Measurements from ENCODE around the gene ARID4B. TPM values are rescaled to one million over a fixed set of nuclear protein-coding genes. Genes with fewer than 3 reads are reported as not detected.

The ARID4B gene
- total and polyA plus RNA-seq, 9 donors = 19.6 to 52.0 (median 40.6) TPM

DNA sequence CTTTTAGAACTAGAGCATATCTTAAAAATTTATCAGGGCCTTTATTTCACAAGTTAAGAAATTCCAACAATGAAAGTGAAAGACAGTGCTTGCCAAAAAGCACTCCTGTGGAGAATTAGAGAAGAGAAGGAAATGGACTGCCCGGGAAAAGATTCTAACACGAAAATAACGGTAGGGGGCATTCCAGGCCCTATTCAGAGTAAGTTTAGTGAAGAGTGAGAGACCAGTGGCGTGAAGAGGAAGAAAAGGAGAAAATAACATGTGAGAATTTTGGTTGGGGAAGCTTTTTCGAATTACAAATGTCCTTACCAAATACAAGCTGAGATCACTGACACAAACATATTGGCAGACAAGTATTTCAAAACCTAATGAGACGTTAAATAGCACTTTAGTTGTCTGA, 128.5 kb downstream of the ARID4B start:
- Histone ChIP-seq H3K9me3 (no peaks in the 10 kb centered on the region), H3K27me3 (no peaks in the 10 kb centered on the region), H3K36me3 (no peaks in the 10 kb centered on the region), H3K27ac (no peak overlapping the region), H3K4me1 (ENCODE audit: insufficient read depth) (no peaks in the 10 kb centered on the region), H3K4me3 (no peak overlapping the region)
- DNase-seq = no peak
- intact Hi-C loops (cut with DNase I) = no loop called here
- 22 to 33% (median 32%) methylated on average over 6 of the region's 6 CpGs for WGBS, 3 donors
- TF ChIP-seq, protein P1, sequence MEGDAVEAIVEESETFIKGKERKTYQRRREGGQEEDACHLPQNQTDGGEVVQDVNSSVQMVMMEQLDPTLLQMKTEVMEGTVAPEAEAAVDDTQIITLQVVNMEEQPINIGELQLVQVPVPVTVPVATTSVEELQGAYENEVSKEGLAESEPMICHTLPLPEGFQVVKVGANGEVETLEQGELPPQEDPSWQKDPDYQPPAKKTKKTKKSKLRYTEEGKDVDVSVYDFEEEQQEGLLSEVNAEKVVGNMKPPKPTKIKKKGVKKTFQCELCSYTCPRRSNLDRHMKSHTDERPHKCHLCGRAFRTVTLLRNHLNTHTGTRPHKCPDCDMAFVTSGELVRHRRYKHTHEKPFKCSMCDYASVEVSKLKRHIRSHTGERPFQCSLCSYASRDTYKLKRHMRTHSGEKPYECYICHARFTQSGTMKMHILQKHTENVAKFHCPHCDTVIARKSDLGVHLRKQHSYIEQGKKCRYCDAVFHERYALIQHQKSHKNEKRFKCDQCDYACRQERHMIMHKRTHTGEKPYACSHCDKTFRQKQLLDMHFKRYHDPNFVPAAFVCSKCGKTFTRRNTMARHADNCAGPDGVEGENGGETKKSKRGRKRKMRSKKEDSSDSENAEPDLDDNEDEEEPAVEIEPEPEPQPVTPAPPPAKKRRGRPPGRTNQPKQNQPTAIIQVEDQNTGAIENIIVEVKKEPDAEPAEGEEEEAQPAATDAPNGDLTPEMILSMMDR (IDR thresholded peaks at IDR 0.05) = no peak
- TF ChIP-seq EP300 (IDR thresholded peaks at IDR 0.05) (no peak), POLR2A (IDR thresholded peaks at IDR 0.05) (no peak)

DNA sequence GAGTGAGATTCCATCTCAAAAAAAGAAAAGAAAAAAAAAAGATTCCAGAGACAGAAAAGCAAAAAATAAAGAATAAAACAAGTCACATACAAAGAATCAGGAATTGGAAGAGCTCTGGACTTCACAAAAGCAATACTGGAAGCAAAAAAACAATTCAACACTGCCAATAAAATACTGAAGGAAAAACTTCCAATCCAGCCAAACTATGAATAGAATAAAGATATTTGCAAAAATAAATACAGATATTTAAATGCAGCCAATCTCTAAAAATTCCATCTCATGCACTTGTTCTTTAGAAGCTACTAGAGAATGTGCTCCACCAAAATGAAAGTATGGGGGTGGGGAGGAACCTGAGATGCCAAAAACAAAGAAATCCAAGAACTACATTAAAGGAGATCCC, 137.5 kb downstream of the ARID4B start:
- no peaks in the 10 kb centered on the region for H3K36me3 ChIP-seq
- H3K27ac ChIP-seq = no peak overlapping the region
- DNase-seq = no peak
- no peaks in the 10 kb centered on the region for H3K9me3 ChIP-seq
- H3K27me3 ChIP-seq = no peaks in the 10 kb centered on the region
- H3K4me3 ChIP-seq = no peak overlapping the region
- no peak for TF ChIP-seq EP300 (IDR thresholded peaks at IDR 0.05)
- intact Hi-C loops (cut with DNase I) = no loop called here
- no peaks in the 10 kb centered on the region for H3K4me1 ChIP-seq (ENCODE audit: insufficient read depth)

DNA sequence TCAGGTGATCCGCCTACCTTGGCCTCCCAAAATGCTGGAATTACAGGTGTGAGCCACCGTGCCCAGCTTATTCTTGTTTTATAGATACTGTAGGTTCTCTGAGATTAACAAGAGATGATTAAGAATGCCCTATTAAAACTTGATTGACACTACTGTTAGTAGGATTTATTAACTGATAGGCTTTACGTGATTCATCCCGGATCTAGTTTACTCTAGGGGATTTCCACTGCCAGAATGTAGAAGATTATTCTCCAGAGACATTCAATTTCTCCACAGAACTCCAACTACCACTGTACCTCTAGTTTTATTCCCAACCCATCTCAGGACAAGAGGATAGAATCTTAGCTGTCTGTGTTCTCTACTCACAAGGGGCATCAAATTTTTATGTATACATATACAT, 140.7 kb downstream of the ARID4B start:
- no peaks in the 10 kb centered on the region for H3K36me3 ChIP-seq
- H3K4me1 ChIP-seq (ENCODE audit: insufficient read depth) = no peaks in the 10 kb centered on the region
- intact Hi-C loops (cut with DNase I) = no loop called here
- H3K27me3 ChIP-seq = no peaks in the 10 kb centered on the region
- H3K4me3 ChIP-seq = no peak overlapping the region
- 76 to 91% (median 84%) methylated on average over 4 of the region's 4 CpGs for WGBS, 3 donors
- H3K9me3 ChIP-seq = no peaks in the 10 kb centered on the region
- no peak for TF ChIP-seq EP300 (IDR thresholded peaks at IDR 0.05)
- TF ChIP-seq, protein P1 (IDR thresholded peaks at IDR 0.05) = no peak
- TF ChIP-seq POLR2A (IDR thresholded peaks at IDR 0.05) = no peak
- DNase-seq = no peak
- no peak overlapping the region for H3K27ac ChIP-seq

DNA sequence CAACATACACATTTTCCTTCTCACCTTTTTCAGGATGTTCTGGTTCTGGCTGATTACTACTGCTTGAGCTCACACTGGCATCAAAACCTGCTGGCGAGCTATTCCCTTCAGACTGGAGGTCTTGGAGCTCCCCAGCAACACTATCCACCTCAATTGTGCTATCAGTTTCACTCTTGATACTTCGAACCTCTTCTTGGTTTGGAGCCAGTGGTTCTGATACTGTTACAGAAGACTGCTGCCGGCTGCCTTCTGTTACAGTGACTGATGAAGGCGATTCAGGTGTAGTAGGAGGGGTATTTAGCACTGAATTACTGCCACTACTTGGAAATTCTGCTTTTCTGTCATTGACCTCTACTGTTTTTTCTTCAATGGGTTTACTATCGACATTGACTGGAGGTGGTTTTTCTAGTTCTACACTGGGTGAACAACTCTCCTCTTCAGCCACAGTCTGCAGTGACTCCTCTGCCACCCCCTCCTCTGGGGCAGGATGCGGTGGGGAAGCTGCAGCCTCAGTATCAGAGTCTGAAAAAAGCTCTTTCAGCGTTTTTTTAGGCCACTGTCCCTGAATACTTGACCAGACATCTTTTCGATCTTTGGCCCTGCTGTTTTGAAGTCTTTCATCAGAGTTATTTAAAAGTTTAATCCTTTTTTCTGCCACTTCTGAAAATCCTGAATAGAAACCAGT, 146.3 kb downstream of the ARID4B start:
- Histone ChIP-seq H3K9me3 (no peaks in the 10 kb centered on the region), H3K4me3 (no peak overlapping the region), H3K27ac (no peak overlapping the region), H3K4me1 (ENCODE audit: insufficient read depth) (no peaks in the 10 kb centered on the region), H3K27me3 (no peaks in the 10 kb centered on the region), H3K36me3 (no peaks in the 10 kb centered on the region)
- WGBS, 3 donors = 85 to 90% (median 86%) methylated on average over 8 of the region's 8 CpGs
- TF ChIP-seq, protein P1 (IDR thresholded peaks at IDR 0.05) = no peak
- TF ChIP-seq EP300 (IDR thresholded peaks at IDR 0.05) (no peak), POLR2A (IDR thresholded peaks at IDR 0.05) (no peak)
- no peak for DNase-seq
- intact Hi-C loops (cut with DNase I) = no loop called here

DNA sequence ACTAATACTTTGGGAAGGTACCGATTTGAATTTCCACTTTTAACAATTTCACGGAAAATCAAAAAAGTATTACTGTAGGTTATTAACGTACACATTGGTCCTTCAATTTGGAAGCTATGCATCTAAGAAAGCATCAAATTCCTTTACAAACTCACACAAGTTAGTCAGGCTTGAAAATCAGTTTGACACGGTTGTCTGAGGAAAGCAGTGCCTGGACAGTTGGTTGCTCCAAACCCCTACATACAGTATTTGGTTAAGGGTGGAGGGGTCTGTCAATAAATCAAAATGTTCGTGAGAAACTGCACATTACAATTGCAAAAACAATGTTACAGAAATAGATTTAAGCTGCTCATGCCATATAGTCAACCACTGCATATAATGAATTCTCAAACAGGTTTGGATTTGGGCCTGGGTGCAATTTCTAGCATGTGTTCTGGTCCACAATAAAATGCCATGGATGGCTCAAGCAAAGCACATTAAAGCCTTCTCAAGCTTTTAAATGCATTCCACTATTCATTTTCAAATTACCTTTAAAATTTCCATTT, 147.0 kb downstream of the ARID4B start:
- WGBS, 3 donors = 85 to 87% (median 86%) methylated on average over 5 of the region's 5 CpGs
- no peak overlapping the region for H3K4me3 ChIP-seq
- H3K4me1 ChIP-seq (ENCODE audit: insufficient read depth) = no peaks in the 10 kb centered on the region
- no peaks in the 10 kb centered on the region for H3K27me3 ChIP-seq
- TF ChIP-seq EP300 (IDR thresholded peaks at IDR 0.05) (no peak), POLR2A (IDR thresholded peaks at IDR 0.05) (no peak)
- TF ChIP-seq, protein P1 (IDR thresholded peaks at IDR 0.05) = no peak
- no peaks in the 10 kb centered on the region for H3K36me3 ChIP-seq
- no peak overlapping the region for H3K27ac ChIP-seq
- intact Hi-C loops (cut with DNase I) = no loop called here
- H3K9me3 ChIP-seq = no peaks in the 10 kb centered on the region
- no peak for DNase-seq
